Prostate gland (tissue), 2 donors: ENCODE results near the gene MOGAT2. TPM values are rescaled to one million over a fixed set of nuclear protein-coding genes. Genes with fewer than 3 reads are reported as not detected.
"Not testable (repeated sequence)": the region's sequence is repeated elsewhere in the genome, so short reads cannot be mapped to it uniquely, and the experiment has no call there.

ENCODE experiments used
- DNase-seq: peaks from one replicate; pipeline ENCODE4 v3.0.0-alpha.2; 2019; ENCODE audit warnings: low spot score
- H3K27ac ChIP-seq, 2 donors: fragments of 200-600 bp; sonication (generic); 2 replicates each; pipeline ENCODE4 v1.5.1; 2017 to 2019
- H3K27me3 ChIP-seq: fragments of 200-600 bp; sonication (generic); replicated peaks from 2 replicates; pipeline ENCODE4 v1.5.1; 2019; ENCODE audit not compliant: insufficient read depth
- H3K36me3 ChIP-seq, 2 donors: fragments of 200-600 bp; sonication (generic); 1 replicate in 1 of 2; 2 replicates in 1 of 2; pipeline versions ENCODE4 v1.5.1 to v1.8.1; 2017 to 2019
- H3K4me1 ChIP-seq: fragments of 200-600 bp; sonication (generic); replicated peaks from 2 replicates; pipeline ENCODE4 v1.5.1; 2019
- H3K4me3 ChIP-seq, 2 donors: fragments of 200-600 bp; sonication (generic); 2 replicates each; pipeline ENCODE4 v1.5.1; 2017 to 2019
- H3K9me3 ChIP-seq: fragments of 200-600 bp; sonication (generic); 2 replicates; pipeline ENCODE4 v1.5.1; 2017
- POLR2A ChIP-seq: fragments of 450-650 bp; IDR thresholded peaks from one replicate; pipeline ENCODE4 v1.6.1; 2016; ENCODE audit warnings: antibody characterized with exemption, mild to moderate bottlenecking
- POLR2AphosphoS5 ChIP-seq: sonication (generic); formaldehyde crosslinking; IDR thresholded peaks from one replicate; pipeline ENCODE4 v1.6.1; 2017; ENCODE audit warnings: antibody characterized with exemption
- WGBS: methylation state at CpG from one replicate; pipeline ENCODE4 v1.1.5; 2018; 5-methylcytosine and 5-hydroxymethylcytosine counted together
- intact Hi-C: fragments of 100-400 bp; cut with DNase I; formaldehyde crosslinking; loops from one replicate; pipeline ENCODE4 v1.14.2; 2022
- total RNA-seq, 2 donors: library from RNA; depleted of rRNA; stranded (reverse); fragments of >200 nt; gene quantifications; one replicate each; pipeline ENCODE4 v1.1.0, GENCODE V29; 2016
- TF ChIP-seq, protein P1 (sequence below), 4 experiments: fragments of 200-600 bp in 2 of 4; fragments of 450-650 bp in 2 of 4; sonication (generic) in 2 of 4; IDR thresholded peaks; 1 replicate in 3 of 4; 2 replicates in 1 of 4; pipeline ENCODE4 v1.5.1; 2016 to 2019; ENCODE audit warnings: antibody characterized with exemption in 4 of 4, mild to moderate bottlenecking in 2 of 4, moderate library complexity in 2 of 4

Gene MOGAT2
- total RNA-seq, 2 donors from 2014 or later = 0.62 to 4.1 TPM

DNA sequence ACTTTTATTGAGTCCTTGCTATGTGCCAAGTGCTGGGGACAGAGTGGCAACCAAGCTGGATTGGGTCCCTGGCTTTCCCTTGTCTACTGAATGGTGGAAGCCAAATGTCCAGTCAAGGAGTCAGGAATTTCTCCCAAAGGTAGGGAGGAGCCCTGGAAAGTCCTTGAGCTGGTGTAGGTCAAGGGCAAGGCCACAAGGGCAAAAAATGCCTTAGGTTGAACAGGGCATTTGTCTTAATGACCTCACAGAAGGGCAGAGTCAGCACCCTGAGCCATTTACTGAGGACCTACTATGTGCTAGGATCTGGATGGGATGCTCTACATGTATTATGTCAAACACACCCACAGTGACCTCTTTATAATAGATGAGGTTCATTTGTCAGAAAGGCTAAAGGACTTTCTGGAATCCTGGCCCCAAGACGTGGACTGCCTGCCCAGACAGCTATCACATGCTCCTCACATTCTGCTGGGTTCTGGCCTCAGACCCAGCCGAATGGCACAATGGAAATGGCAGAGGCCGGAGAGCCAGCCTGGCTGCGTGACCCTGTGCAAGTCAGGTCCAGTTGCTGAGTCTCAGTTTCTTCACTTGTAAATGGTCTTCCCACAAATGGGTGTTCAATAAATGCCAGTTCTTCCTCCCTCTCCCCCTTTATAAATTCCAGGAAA is 17.7 kb downstream of the MOGAT2 start:
- Histone ChIP-seq H3K27me3 (no peaks in the 10 kb centered on the region), H3K4me3 (no peak overlapping the region), H3K36me3 (no peaks in the 10 kb centered on the region), H3K27ac (no peak overlapping the region), H3K4me1 (no peaks in the 10 kb centered on the region), H3K9me3 (no peaks in the 10 kb centered on the region)
- intact Hi-C loops = no loop called here
- TF ChIP-seq, protein P1, sequence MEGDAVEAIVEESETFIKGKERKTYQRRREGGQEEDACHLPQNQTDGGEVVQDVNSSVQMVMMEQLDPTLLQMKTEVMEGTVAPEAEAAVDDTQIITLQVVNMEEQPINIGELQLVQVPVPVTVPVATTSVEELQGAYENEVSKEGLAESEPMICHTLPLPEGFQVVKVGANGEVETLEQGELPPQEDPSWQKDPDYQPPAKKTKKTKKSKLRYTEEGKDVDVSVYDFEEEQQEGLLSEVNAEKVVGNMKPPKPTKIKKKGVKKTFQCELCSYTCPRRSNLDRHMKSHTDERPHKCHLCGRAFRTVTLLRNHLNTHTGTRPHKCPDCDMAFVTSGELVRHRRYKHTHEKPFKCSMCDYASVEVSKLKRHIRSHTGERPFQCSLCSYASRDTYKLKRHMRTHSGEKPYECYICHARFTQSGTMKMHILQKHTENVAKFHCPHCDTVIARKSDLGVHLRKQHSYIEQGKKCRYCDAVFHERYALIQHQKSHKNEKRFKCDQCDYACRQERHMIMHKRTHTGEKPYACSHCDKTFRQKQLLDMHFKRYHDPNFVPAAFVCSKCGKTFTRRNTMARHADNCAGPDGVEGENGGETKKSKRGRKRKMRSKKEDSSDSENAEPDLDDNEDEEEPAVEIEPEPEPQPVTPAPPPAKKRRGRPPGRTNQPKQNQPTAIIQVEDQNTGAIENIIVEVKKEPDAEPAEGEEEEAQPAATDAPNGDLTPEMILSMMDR (IDR thresholded peaks at IDR 0.05) = no peak
- TF ChIP-seq POLR2A (no peak), POLR2AphosphoS5 (no peak)
- 100% methylated on average over 4 of the region's 4 CpGs for WGBS
- no peak for DNase-seq

DNA sequence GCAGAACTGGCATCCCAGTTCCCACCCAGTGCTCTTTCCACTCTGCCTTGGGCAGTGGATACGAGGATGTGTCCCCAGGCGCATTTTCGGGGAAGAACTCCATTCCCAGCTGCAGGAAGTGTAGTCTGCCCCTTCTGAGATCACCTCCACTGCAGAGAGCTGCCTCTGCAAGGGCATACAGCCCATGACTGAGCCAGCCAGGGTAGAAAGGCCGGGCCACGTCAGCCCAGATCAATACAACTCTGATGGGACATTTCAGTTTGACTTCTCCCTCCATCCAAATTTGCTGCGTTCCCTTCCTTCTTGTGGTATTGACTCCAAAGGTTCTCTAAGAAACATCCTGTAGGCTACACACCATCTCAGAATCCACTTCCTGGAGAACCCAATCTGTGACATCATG is 19.7 kb downstream of the MOGAT2 start:
- Histone ChIP-seq H3K36me3 (no peaks in the 10 kb centered on the region), H3K4me3 (no peak overlapping the region), H3K9me3 (no peaks in the 10 kb centered on the region), H3K27ac (no peak overlapping the region), H3K27me3 (no peaks in the 10 kb centered on the region), H3K4me1 (no peaks in the 10 kb centered on the region)
- TF ChIP-seq, protein P1 (IDR thresholded peaks at IDR 0.05) = no peak
- TF ChIP-seq POLR2A (no peak), POLR2AphosphoS5 (no peak)
- no peak for DNase-seq
- WGBS = 90% methylated on average over 6 of the region's 6 CpGs
- intact Hi-C loops = no loop called here

DNA sequence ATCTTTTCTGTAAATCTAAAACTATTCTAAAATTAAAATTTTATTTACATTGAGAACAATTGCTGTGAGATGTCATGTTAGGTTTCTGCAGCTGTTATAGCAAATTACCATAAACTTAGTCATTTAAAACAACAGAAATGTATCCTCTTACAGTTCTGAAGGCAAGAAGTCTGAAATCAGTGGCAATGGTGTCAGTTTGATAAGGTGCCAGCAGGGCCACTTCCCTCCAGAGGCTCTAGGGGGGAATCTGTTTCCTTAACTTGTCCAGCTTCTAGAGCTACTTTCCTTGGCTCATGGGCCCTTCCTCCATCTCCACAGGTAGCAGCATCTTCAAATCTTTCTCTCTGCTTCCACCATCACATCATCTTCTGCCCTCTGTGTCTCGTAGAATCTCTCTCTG is 23.0 kb downstream of the MOGAT2 start:
- no peak for DNase-seq
- H3K9me3 ChIP-seq = no peaks in the 10 kb centered on the region
- intact Hi-C loops = no loop called here

DNA sequence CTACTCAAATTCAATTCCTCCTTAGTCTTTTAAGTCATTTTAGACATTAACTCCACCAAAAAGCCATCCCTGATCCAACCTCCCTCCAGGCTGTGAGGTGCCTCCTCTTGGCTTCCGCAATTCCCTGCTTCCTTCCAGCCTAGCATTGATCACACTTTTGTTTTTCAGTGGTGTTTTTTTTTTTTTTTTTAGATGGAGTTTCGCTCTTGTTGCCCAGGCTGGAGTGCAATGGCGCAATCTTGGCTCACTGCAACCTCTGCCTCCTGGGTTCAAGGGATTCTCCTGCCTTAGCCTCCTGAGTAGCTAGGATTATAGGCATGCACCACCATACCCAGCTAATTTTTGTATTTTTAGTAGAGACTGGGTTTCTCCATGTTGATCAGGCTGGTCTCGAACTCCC is 25.5 kb downstream of the MOGAT2 start:
- H3K4me3 ChIP-seq, H3K36me3 ChIP-seq, intact Hi-C loops, H3K27me3 ChIP-seq, H3K9me3 ChIP-seq, H3K27ac ChIP-seq, DNase-seq, H3K4me1 ChIP-seq: not testable (repeated sequence)
- WGBS = 100% methylated on average over 4 of the region's 4 CpGs

More for the DNA sequence above, 23.0 kb downstream of the MOGAT2 start:
- TF ChIP-seq, protein P1 (IDR thresholded peaks at IDR 0.05) = no peak
- TF ChIP-seq POLR2A (no peak), POLR2AphosphoS5 (no peak)
- Histone ChIP-seq H3K36me3 (no peaks in the 10 kb centered on the region), H3K27ac (no peak overlapping the region), H3K4me3 (no peak overlapping the region), H3K4me1 (no peaks in the 10 kb centered on the region), H3K27me3 (no peaks in the 10 kb centered on the region)
- 92% methylated on average over 1 of the region's 1 CpG for WGBS

DNA sequence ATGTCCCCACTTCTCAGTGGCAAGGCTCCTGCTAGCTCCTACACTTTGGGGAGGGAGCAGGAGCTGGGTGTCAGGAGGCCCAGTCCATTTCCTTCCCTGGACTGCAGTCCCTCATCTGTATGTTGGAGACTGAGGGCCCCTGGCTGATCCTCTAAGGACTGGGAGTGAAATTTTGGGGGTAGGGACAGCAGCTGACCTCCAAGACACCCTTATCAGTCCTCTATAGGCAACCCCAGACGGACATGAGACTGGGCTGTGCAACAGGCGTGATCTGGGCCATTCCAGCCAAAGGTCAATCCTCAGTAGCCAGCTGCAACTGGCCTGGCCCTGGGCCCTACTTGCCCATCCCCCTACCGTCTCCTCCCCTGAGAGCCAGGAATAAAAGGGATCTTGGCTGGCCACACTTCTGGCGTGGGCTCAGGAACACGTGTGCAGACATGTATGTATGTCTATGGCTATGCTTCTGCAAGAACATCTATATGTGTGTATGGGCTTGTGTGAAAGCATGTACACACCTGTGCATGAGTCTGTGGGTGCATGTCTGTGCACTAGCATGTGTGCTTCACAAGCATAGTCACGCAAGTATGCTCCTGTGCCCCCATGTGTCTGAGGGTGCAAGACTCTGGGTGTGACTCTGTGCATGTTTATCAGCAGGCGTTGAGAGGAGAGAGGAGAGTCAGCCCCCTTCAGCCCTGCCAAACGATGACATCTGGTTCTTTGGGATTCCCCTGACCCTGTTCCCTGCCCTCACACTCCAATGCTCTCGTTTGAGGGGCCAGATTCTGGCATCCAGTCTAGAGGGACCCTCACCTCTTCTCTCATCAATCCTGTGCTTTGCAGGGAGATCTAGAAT is 26.3 kb downstream of the MOGAT2 start:
- Histone ChIP-seq H3K27ac (no peak overlapping the region), H3K36me3 (no peaks in the 10 kb centered on the region)
- intact Hi-C loops = no loop called here

More for the DNA sequence above, 26.3 kb downstream of the MOGAT2 start:
- 42% methylated on average over 9 of the region's 9 CpGs for WGBS
- DNase-seq = no peak
- Histone ChIP-seq H3K27me3 (no peaks in the 10 kb centered on the region), H3K9me3 (no peaks in the 10 kb centered on the region), H3K4me1 (no peaks in the 10 kb centered on the region), H3K4me3 (no peak overlapping the region)
- TF ChIP-seq, protein P1 (IDR thresholded peaks at IDR 0.05) = no peak
- TF ChIP-seq POLR2A (no peak), POLR2AphosphoS5 (no peak)
